Measurements from ENCODE around the gene INPPL1. TPM values are rescaled to one million over a fixed set of nuclear protein-coding genes. Genes with fewer than 3 reads are reported as not detected.

The INPPL1 gene
- total and polyA plus RNA-seq, 12 donors, result 50.1 to 146 (median 107) TPM

GRCh38 chr11:72226701-72227100, 2.1 kb downstream of the INPPL1 start:
- peaks cover 5 to 57% (median 26%) of the 10 kb centered on the region in 9 donors for H3K4me1 ChIP-seq
- H3K9me3 ChIP-seq, result no peaks in the 10 kb centered on the region
- no peaks in the 10 kb centered on the region for H3K27me3 ChIP-seq
- ATAC-seq (no peak), DNase-seq (no peak)
- intact Hi-C loops (cut with DNase I), result loop anchor here in 4 of 10 donors (5.0 to 10.0 kb wide), 3 partner anchors 114 to 212 kb away; partner anchors contain the start of gene ANAPC15 (in 1 of the 4)
- no peak for TF ChIP-seq CTCF (IDR thresholded peaks at IDR 0.05)
- H3K4me3 ChIP-seq, result no peak overlapping the region
- H3K27ac ChIP-seq, result no peak overlapping the region
- WGBS, 2 donors, result 86 to 97% methylated on average over 5 of the region's 5 CpGs
- H3K36me3 ChIP-seq, result peaks cover 0 to 52% (median 28%) of the 10 kb centered on the region in 9 donors

- DNase-seq (no peak), ATAC-seq (no peak)
- no peak overlapping the region for H3K4me3 ChIP-seq
- no peaks in the 10 kb centered on the region for H3K27me3 ChIP-seq
- 80 to 86% methylated on average over 14 of the region's 14 CpGs for WGBS, 2 donors
- peaks cover 5 to 51% (median 26%) of the 10 kb centered on the region in 9 donors for H3K4me1 ChIP-seq
- H3K9me3 ChIP-seq, result no peaks in the 10 kb centered on the region
- peaks cover 0 to 61% (median 37%) of the 10 kb centered on the region in 9 donors for H3K36me3 ChIP-seq
- no peak for TF ChIP-seq CTCF (IDR thresholded peaks at IDR 0.05)
- H3K27ac ChIP-seq, result no peak overlapping the region
- intact Hi-C loops (cut with DNase I), result loop anchor here in 4 of 10 donors (5.0 to 10.0 kb wide), 3 partner anchors 115 to 213 kb away; partner anchors contain the start of gene ANAPC15 (in 1 of the 4)
Observed at GRCh38 chr11:72227316-72228228, 3.0 kb downstream of the INPPL1 start.

GRCh38 chr11:72228229-72228843, 3.8 kb downstream of the INPPL1 start:
- H3K27ac ChIP-seq, result no peak overlapping the region
- no peaks in the 10 kb centered on the region for H3K9me3 ChIP-seq
- DNase-seq (peak in 1 of 2 donors; percentile 5), ATAC-seq (no peak)
- intact Hi-C loops (cut with DNase I), result loop anchor here in 4 of 10 donors (5.0 to 10.0 kb wide), 3 partner anchors 116 to 214 kb away; partner anchors contain the start of gene ANAPC15 (in 1 of the 4)
- H3K36me3 ChIP-seq, result peaks cover 0 to 68% (median 44%) of the 10 kb centered on the region in 9 donors
- 79 to 82% methylated on average over 16 of the region's 16 CpGs for WGBS, 2 donors
- H3K4me1 ChIP-seq, result peaks cover 5 to 48% (median 26%) of the 10 kb centered on the region in 9 donors
- no peak overlapping the region for H3K4me3 ChIP-seq
- TF ChIP-seq CTCF (IDR thresholded peaks at IDR 0.05), result peak in 3 of 9 donors; percentile 11 to 30 (median 18)
- no peaks in the 10 kb centered on the region for H3K27me3 ChIP-seq

- intact Hi-C loops (cut with DNase I), result loop anchor here in 4 of 10 donors (5.0 to 10.0 kb wide), 3 partner anchors 117 to 214 kb away; partner anchors contain the start of gene ANAPC15 (in 1 of the 4)
- H3K4me1 ChIP-seq, result peaks cover 5 to 48% (median 26%) of the 10 kb centered on the region in 9 donors
- no peak for DNase-seq
Observed at GRCh38 chr11:72228844-72229231, 4.3 kb downstream of the INPPL1 start.

More at GRCh38 chr11:72228844-72229231, 4.3 kb downstream of the INPPL1 start:
- H3K4me3 ChIP-seq, result no peak overlapping the region
- H3K9me3 ChIP-seq, result no peaks in the 10 kb centered on the region
- WGBS, 2 donors, result 93% methylated on average over 7 of the region's 7 CpGs
- TF ChIP-seq CTCF (IDR thresholded peaks at IDR 0.05), result no peak
- H3K27ac ChIP-seq, result no peak overlapping the region
- no peaks in the 10 kb centered on the region for H3K27me3 ChIP-seq
- peaks cover 0 to 73% (median 47%) of the 10 kb centered on the region in 9 donors for H3K36me3 ChIP-seq
- no peak for ATAC-seq
